Measurements from ENCODE around the gene OR52E1. TPM values are rescaled to one million over a fixed set of nuclear protein-coding genes. Genes with fewer than 3 reads are reported as not detected.

OR52E1 gene
- total RNA-seq, 2 experiments from 2014 or later, result not detected

Other genes starting within 250 kb of the OR52E1 start
- not detected for gene OR51F2, start 248.3 kb upstream of the OR52E1 start, total RNA-seq
- not detected for gene OR51S1, start 220.4 kb upstream of the OR52E1 start, total RNA-seq
- not detected for gene OR51T1, start 187.7 kb upstream of the OR52E1 start, total RNA-seq
- gene OR51A7, start 165.8 kb upstream of the OR52E1 start, total RNA-seq, result not detected
- not detected for gene OR51G2, start 150.2 kb upstream of the OR52E1 start, total RNA-seq
- gene OR51G1, start 145.2 kb upstream of the OR52E1 start, total RNA-seq, result not detected
- gene OR51A4, start 122.0 kb upstream of the OR52E1 start, total RNA-seq, result not detected
- gene OR51A2, start 113.9 kb upstream of the OR52E1 start, total RNA-seq, result not detected
- gene OR51L1, start 74.7 kb upstream of the OR52E1 start, total RNA-seq, result not detected
- not detected for gene OR52J3, start 23.0 kb upstream of the OR52E1 start, total RNA-seq
- gene OR52E2, start 9.9 kb upstream of the OR52E1 start, total RNA-seq, result not detected
- not detected for gene OR52A5, start 68.8 kb downstream of the OR52E1 start, total RNA-seq
- not detected for gene OR52A1, start 85.2 kb downstream of the OR52E1 start, total RNA-seq
- gene OR51V1, start 131.1 kb downstream of the OR52E1 start, total RNA-seq, result not detected
- not detected for gene HBB, start 157.5 kb downstream of the OR52E1 start, total RNA-seq
- gene HBD, start 164.9 kb downstream of the OR52E1 start, total RNA-seq, result not detected
- not detected for gene HBG1, start 180.3 kb downstream of the OR52E1 start, total RNA-seq
- not detected for gene HBG2, start 185.2 kb downstream of the OR52E1 start, total RNA-seq
- not detected for gene HBE1, start 200.4 kb downstream of the OR52E1 start, total RNA-seq
- not detected for gene OR51B4, start 232.4 kb downstream of the OR52E1 start, total RNA-seq